GM08714 (cell line): ENCODE data around the gene ERC2.
"Not testable (repeated sequence)": the region's sequence is repeated elsewhere in the genome, so short reads cannot be mapped to it uniquely, and the experiment has no call there.

Experiments
- H3K4me3 ChIP-seq: fragments of 200-500 bp; sonication (Bioruptor generic); 2 replicates; pipeline ENCODE4 v1.5.1; 2014; ENCODE audit warnings: mild to moderate bottlenecking, low read length, inconsistent platforms
- ZNF274 ChIP-seq: IDR thresholded peaks from 2 replicates; pipeline ENCODE4 v1.6.1; 2012; ENCODE audit warnings: mild to moderate bottlenecking, low read depth, low read length

The ERC2 gene

GRCh38 chr3:55873523-55874254 lies 594.6 kb downstream of the ERC2 start:
- H3K4me3 ChIP-seq = no peak overlapping the region
- no peak for TF ChIP-seq ZNF274

DNA sequence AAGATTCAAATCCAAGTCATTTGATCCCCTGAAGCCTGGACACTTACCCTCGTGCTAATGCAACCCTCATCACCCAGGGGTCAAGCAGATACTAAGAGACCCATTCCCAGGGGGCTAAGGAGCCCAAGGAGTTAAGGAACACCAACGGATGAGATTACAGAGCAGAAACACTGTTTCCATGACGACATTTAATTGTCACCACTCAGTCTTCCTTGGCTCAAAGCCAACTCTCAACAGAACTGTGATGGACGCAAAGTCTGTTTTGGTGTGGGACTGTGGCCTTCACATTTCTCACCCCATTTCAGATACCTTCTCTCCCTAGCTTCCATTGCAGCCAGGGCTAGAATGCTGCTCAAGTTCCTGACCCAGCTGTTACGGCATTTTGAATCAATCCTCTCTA lies 597.7 kb downstream of the ERC2 start:
- no peak overlapping the region for H3K4me3 ChIP-seq
- no peak for TF ChIP-seq ZNF274

DNA sequence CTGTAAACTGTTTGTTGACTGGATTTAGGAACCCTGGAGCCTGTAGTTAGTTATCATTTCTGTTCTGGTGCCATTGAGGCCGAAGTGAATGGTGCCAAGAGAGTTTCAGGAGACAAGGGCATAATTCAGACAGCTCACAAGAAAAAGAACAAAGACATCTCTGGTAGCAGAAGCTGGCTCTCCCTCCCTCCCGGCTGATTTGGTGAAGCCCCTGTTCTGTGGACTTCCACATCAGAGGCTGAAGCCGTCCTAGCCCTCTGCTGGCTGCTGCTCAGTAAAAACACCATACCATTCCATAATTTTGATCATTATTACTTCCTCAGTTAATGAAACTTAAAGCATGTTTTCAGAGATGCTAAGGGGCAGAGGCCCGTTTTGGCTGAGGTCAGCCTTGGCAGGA lies 599.9 kb downstream of the ERC2 start:
- TF ChIP-seq ZNF274 = no peak

DNA sequence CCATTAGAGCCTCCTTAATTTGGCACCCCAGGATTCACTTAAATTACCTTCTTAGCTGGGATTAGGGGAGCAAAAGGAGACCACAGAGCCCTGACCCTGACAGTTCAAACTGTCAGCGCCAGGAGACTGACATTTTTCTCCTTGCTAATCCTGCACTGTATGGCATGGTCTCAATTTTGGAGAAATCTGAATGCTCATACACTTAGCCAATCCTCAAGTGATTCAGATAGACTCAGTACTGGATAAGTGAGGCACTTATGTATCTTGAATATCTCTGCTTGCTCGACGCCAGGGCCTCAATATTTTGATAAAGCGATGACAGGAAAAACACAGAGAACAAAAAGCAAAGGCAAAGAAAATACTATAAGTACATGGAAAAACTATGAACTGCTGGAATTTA lies 605.2 kb downstream of the ERC2 start:
- no peak for TF ChIP-seq ZNF274
- H3K4me3 ChIP-seq = no peak overlapping the region

More for the DNA sequence above, 599.9 kb downstream of the ERC2 start:
- no peak overlapping the region for H3K4me3 ChIP-seq

- no peak for TF ChIP-seq ZNF274
- H3K4me3 ChIP-seq = no peak overlapping the region
Observed at GRCh38 chr3:55860049-55860721, 608.1 kb downstream of the ERC2 start.

- no peak for TF ChIP-seq ZNF274
Observed at GRCh38 chr3:55859305-55859704, 609.0 kb downstream of the ERC2 start.

GRCh38 chr3:55858727-55859126 lies 609.5 kb downstream of the ERC2 start:
- no peak overlapping the region for H3K4me3 ChIP-seq
- no peak for TF ChIP-seq ZNF274

More at GRCh38 chr3:55859305-55859704, 609.0 kb downstream of the ERC2 start:
- no peak overlapping the region for H3K4me3 ChIP-seq

- H3K4me3 ChIP-seq = no peak overlapping the region
- no peak for TF ChIP-seq ZNF274
Observed at GRCh38 chr3:55858302-55858701, 610.0 kb downstream of the ERC2 start.

GRCh38 chr3:55857633-55858032 lies 610.6 kb downstream of the ERC2 start:
- no peak overlapping the region for H3K4me3 ChIP-seq
- no peak for TF ChIP-seq ZNF274

DNA sequence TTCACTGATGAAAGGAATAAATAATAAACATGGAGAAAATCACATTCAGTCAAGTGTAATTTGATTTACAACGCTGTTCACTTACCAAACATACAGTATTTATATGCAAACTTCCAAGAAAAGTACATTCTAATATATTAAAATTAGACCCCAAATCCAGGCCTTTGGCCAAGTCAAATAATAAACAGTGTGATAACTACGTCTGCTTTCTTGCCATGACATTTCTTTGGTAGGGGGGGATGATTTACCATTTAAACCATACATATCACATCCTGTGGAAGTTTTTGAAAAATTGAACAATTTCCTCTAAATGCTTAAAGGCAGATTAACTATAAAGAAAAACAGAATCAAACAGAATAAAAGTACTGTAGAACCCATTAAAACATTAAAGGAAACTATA lies 613.0 kb downstream of the ERC2 start:
- H3K4me3 ChIP-seq = no peak overlapping the region
- TF ChIP-seq ZNF274 = no peak

DNA sequence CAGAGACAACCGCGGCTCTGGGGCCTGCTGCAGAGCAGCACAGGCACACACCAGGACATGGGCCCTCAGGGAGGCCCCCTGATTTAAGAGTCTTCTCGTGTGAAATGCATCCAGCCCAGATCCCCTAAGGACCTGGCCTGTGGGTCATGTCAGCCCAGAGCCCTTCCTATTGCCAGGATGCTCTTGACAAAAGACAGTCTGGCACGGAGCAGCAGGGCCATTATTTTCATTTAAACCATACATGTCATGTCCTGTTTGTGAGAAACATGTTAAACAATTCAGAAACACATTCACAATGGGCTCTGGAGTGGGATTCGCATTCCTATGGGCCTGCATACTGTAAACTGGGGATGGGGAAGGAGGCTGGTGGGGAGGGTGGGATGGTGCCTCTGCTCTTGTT lies 613.8 kb downstream of the ERC2 start:
- TF ChIP-seq ZNF274 = no peak
- H3K4me3 ChIP-seq = no peak overlapping the region

GRCh38 chr3:55852326-55852725 lies 615.9 kb downstream of the ERC2 start:
- no peak overlapping the region for H3K4me3 ChIP-seq
- no peak for TF ChIP-seq ZNF274

DNA sequence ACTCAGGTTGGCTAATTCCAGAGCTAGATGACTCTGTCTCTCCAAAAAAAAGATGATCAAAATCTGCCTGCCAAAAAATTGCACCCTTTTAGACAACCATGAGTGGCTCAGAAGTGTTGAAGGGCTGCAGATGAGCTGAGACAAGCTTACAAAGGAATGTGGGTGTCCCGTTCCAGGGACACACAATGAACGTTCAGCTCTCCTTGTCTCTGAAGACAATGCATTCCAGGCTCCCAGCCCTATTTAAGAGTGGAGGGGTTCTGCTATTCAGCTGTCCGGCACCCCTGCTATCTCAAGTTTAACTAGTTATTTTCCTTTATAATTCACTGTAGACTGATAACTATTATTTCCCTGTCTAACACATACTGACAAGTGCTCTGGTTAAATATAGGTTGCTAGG lies 626.1 kb downstream of the ERC2 start:
- no peak overlapping the region for H3K4me3 ChIP-seq
- no peak for TF ChIP-seq ZNF274

DNA sequence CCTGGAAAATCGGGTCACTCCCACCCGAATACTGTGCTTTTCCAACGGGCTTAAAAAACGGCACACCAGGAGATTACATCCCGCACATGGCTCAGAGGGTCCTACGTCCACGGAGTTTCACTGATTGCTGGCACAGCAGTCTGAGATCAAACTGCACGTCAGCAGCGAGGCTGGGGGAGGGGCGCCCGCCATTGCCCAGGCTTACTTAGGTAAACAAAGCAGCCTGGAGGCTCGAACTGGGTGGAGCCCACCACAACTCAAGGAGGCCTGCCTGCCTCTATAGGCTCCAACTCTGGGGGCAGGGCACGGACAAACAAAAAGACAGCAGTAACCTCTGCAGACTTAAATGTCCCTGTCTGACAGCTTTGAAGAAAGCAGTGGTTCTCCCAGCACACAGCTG lies 636.4 kb downstream of the ERC2 start:
- H3K4me3 ChIP-seq = not testable (repeated sequence)

- TF ChIP-seq ZNF274 = no peak
- H3K4me3 ChIP-seq = no peak overlapping the region
Observed at GRCh38 chr3:55828712-55829111, 639.6 kb downstream of the ERC2 start.
